Activated naive CD4-positive, alpha-beta T cell treated with anti-CD3 and anti-CD28 coated beads, Interleukin-2, amount 50 U/mL, for 16 hours (primary cell): ENCODE measurements around the gene ROR1.

Experiments
- DNase-seq: peaks from one replicate; pipeline ENCODE4 v3.0.0-alpha.2; 2020

ROR1 gene

GRCh38 chr1:64117492-64117891 is 343.7 kb downstream of the ROR1 start:
- DNase-seq, result no peak

DNA sequence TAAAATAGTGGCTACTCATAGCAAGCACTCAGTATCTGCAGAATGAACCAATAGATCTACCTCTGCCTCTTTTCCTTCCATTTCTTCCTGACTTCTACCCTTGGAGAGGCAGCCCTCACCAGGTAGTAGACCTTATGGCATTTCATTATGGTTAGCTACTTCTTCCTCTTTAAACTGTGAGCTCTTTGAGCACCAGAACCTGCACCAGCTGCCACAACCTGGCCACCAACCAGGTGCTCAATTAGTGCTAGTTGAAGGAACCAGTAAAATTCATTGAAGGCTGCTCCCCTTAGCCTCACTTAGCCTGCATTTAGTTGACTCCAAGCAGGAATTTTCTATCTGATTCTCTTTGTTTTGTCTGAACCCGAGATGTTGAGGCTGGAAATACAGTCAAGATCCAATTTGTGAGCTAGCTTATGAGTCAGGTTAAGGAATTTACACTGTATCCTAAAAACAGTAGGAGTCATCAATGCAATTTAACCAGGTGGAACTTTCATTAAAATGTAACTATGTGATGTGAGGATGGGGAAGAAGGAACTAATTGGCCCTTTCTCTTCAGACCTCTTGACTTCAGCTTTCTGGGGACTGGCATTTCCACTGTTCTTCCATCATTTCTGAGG is 348.1 kb downstream of the ROR1 start:
- no peak for DNase-seq

DNA sequence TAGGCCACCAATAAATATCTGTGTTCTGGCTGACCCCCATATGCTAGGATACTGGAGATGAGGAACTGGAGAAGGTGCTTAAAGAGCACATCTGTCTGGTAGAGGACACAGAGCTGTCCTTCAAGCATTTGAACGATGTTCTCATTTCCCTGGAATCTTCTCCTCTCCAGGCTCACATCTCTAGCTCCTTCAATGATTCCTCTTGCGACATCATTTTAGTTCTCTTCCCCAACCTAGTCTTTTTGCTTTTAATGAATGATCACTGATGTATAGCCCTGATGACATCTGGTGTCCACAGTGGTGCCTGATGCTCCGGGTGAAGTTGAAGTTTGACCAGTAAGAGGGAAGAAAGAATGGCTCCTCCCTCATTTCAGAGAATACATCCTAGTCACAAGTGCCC is 348.8 kb downstream of the ROR1 start:
- DNase-seq, result no peak

DNA sequence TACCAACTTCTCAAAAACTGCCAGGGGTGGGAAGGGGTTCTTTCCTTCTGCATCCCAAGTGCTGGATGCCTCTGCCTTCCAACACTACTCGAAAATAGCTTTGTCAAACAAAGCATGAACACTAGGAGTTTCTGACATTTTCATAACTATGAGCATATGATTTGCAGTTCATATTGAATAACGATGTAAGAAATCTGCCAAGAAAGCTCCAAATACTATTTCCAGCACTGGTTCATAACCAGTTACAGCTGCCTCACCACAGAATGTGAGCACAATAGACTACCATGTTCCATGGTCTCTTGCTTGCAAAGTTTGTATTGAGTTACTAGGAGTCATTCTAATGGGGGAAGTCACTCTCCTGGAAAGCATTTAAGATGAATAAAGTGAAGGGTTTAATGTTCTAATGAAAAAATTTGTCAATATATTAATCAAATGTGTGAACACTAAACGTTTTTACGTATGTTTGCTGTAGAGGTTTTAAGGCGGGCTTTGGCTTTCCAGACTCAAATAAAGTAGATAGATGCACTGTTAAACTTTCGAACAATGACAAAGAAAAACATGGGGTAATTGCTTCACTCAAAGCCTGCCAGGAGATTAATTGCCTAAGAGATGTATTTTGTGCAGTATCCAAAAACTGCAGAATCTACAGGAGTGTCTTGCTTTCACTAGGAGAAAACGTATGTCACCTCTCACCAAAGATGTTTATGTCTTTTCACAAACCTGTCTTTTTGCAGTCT is 351.1 kb downstream of the ROR1 start:
- no peak for DNase-seq

- DNase-seq, result no peak
Observed at GRCh38 chr1:64126581-64126980, 352.8 kb downstream of the ROR1 start.

- no peak for DNase-seq
Observed at GRCh38 chr1:64127297-64127696, 353.5 kb downstream of the ROR1 start.

GRCh38 chr1:64129701-64130100 is 355.9 kb downstream of the ROR1 start:
- DNase-seq, result no peak

DNA sequence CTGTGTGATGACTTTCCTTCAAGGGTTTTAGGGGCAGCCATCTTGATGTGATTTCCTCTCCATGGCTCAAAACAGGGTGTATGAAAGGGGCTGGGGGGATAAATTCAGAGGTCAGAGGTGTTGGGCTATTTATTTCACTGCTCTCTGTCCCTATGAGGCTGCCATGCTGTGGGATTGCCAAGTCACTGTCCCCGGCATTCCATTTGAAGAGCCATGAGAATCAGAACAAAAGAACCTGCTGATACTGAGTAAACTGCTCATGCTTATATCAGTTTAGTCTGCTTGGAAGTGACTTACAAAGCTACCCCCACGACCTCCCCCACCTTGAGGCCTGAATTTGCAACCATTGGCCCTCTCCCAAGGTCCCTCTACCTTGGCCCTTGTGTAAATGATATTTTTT is 357.3 kb downstream of the ROR1 start:
- DNase-seq, result no peak

- no peak for DNase-seq
Observed at GRCh38 chr1:64133036-64133435, 359.2 kb downstream of the ROR1 start.

- no peak for DNase-seq
Observed at GRCh38 chr1:64135462-64136223, 361.8 kb downstream of the ROR1 start.

- DNase-seq, result no peak
Observed at GRCh38 chr1:64136296-64136695, 362.5 kb downstream of the ROR1 start.

DNA sequence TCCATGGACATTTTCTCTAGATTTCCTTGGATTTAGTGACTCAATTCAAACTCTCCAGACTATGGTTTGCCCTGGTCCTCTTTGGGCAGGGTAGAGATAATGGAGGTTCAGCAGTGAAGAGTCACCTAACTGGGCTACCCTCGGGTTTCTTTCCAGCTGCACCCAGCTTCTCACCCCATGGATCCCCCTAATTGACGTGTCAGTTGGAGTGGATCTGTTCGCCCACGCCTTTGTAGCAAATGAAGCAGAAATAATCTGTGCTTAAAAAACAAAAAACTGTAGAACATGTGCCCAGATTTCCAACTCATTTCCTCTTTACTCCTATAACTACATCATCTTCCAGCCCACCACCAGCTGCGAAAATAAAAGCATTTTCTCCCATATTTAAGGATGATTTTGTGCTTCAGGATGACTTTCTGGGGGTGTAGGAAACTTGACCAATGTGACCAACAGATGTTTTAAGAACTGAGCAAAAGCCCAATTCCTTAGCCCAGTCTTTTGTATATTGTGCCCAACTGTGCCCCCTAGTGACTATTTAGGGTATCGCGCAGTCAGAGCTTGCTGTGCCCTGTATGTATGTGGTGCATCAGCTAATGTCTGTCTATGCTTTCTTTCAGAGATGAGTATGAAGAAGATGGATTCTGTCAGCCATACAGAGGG is 363.1 kb downstream of the ROR1 start:
- DNase-seq, result peak; percentile 63

- DNase-seq, result no peak
Observed at GRCh38 chr1:64137412-64137803, 363.6 kb downstream of the ROR1 start.

- DNase-seq, result no peak
Observed at GRCh38 chr1:64139877-64140276, 366.1 kb downstream of the ROR1 start.

GRCh38 chr1:64140596-64140995 is 366.8 kb downstream of the ROR1 start:
- no peak for DNase-seq

DNA sequence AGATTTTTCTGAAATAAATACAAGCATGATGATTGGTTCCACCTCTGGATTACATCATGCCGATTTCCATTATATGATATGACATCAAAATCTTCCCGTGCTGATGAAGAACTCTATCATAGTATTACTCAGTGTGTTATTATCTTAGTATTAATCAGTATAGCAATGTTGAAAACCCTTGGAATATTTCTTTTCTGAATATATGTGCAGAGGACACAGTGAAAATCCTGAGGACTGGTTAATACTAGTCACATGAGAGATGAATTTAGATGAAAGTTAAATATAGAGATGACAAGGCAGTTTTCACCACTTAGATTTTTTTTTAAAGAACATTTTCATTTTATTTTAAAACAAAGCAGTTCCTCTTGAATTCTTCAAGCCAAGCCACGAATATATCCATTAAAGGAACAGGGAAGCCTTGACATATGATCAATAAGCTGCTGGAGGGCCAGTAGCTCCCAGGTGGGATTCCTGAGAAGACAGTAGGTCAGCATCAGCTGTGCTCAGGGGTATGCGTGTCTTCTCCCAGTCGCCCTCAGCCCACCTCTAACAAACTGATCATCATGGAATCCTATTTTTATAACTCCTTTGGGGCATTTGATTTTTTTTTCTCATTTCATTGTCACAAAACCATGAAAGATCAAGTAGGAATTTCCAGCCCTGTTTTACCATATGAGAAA is 373.4 kb downstream of the ROR1 start:
- no peak for DNase-seq

DNA sequence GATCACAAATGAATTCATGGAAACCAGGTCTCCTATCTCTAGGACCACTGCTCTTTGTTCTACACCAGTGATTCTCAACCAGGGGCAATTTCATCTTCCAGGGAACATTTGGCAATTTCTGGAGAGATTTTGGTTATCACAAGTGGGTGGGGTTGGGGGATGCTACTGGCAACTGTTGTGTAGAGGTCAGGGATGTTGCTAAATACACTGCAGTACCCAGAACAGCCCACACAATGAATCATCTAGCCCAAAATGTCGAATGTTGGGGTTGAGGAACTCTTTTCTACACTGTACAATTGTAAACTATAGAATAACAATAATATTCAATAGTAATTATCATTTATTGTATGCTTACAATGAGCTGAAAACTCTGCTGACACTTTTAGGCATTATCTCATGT is 373.9 kb downstream of the ROR1 start:
- DNase-seq, result no peak

DNA sequence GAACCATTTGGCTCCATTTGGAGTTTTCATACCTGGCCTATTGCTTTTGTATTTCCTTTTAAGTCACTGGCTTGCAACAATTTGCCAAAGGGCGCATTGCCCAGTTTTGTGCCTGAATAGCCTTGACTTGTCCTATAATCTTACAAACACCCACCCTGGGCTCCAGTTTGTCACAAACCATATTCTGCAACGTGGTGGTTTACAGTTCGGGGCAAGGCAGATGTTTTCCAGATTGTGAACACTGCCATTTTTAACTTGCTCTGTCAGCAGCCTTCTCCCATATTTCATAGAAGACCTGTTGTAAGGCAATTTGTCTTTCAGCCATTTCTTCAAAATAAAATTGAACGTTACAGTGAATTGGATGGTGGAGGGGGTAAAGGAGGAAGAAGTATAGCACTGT is 376.4 kb downstream of the ROR1 start:
- DNase-seq, result no peak

GRCh38 chr1:64150729-64151230 is 377.0 kb downstream of the ROR1 start:
- no peak for DNase-seq

GRCh38 chr1:64155278-64155677 is 381.5 kb downstream of the ROR1 start:
- DNase-seq, result no peak

DNA sequence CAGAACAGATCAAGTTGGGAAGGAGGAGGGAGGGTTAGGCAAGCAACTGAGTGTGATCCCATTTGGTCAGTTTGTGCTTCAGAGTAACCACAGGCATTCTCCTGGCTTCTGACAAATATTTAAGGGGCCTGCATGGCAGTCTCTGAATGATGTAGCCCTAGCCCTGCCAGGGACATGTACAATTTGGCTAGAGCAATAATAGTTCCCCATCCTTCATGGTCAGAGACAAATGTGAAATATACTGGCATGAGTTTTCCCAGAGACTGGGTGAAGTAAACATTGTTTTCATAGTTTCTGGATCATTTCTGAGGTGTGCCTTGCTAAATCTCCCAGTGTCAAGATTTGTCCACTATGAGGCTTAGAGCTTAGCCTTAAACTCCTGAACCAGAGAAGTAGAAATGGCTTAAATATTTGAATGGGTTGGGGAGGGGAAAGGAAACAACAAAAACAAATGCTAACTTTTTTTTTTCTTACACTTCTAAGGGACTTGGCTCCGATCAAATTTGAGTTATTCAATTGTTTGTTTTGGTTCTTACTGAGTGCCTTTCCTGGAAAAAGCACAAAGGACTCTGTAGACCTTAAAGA is 387.6 kb downstream of the ROR1 start:
- DNase-seq, result no peak

DNA sequence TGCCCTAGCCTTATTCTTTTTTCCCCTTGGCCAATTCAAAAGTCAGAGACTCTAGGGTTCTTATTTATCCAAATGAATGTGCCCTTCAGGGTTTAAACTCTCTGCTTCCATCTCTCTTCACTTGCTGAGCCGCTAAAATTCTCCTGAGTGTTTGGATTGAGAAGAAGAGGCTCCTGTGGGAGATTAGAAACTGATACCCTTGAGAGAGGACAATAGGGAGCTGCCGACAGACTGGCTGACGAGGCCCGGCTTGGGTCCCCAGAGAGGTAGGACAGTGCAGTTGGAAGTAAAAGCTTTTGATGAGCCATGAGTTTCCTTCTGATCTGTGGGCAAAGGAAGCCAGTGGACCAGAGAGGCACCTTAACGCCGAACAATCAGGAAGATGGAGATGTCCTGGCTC is 388.3 kb downstream of the ROR1 start:
- no peak for DNase-seq
